Activated effector memory CD4-positive, alpha-beta T cell treated with anti-CD3 and anti-CD28 coated beads, Interleukin-2, amount 50 U/mL, for 16 hours (primary cell): Measurements from ENCODE around the gene CLEC16A.

ENCODE experiments used
- DNase-seq: peaks from one replicate; pipeline ENCODE4 v3.0.0-alpha.2; 2020

Gene CLEC16A

GRCh38 chr16:11046382-11046931 lies 102.1 kb downstream of the CLEC16A start:
- DNase-seq, result peak; percentile 2

DNA sequence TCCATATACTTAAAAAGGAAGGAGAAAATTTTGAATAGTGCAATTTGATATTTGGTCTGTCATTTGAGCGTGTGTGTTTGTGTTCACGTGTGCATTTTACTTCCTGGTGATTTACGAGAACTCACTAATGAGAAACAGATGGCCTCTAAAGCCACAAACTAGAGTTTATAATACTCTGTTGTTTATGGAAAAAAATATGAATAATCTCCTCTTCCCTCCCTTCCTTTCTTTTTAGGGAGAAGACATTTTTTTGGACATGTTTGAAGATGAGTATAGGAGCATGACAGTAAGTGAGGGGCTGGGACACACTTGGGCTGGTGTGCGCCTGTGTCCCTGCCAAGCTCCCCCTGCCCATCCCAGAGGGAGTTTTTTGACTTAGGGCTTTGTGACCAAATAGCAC lies 102.7 kb downstream of the CLEC16A start:
- peak; percentile 5 for DNase-seq

GRCh38 chr16:11047939-11048800 lies 103.8 kb downstream of the CLEC16A start:
- DNase-seq, result peak; percentile 51

GRCh38 chr16:11049396-11050059 lies 105.2 kb downstream of the CLEC16A start:
- peak; percentile 22 for DNase-seq

GRCh38 chr16:11050536-11050935 lies 106.2 kb downstream of the CLEC16A start:
- DNase-seq, result peak; percentile 60

GRCh38 chr16:11050944-11051343 lies 106.6 kb downstream of the CLEC16A start:
- DNase-seq, result peak; percentile 41

GRCh38 chr16:11051430-11051829 lies 107.1 kb downstream of the CLEC16A start:
- peak; percentile 58 for DNase-seq

DNA sequence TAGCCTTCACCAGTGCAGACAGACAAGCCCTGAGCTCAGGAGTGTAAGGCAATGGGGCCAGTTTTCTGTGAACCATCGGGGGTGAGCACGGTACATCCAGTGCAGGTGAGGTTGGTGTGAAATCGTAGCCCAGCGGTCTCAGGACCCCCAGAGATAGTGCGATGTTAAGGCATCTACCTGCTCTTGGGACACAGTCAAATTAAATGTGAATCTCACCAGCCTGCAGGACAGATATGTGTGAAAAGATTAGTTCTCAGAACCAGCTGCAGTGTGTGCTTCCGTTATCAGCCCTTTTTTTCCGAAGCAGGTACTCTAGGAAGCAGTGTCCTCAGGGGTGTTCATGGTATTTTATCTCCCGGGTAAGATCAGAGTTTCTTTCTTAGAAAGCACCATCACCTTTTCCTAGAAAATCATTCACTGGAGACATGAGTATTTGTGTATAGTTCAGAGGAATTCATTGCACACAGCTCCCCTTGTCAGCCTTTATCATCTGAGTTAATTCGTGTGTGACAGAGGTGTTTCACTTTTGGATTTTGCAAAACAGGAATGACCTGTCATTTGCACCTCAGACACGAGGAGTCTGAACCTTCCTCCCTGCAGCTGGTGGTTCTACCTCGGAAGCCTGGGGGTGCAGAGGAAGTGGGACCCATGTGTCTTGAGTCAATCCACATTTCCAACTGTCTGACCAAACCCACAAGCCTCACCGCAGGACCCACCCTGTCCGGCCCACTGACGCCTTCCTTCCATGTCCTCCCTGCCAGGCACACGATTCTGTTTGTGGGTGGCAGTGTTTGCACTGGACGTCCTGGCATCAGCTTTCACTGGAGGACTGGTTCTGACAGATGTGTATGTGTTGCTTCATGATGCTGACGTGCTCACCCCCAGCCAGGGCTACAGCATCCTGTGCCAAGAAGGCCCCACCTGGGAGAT lies 107.8 kb downstream of the CLEC16A start:
- peak; percentile 83 for DNase-seq

DNA sequence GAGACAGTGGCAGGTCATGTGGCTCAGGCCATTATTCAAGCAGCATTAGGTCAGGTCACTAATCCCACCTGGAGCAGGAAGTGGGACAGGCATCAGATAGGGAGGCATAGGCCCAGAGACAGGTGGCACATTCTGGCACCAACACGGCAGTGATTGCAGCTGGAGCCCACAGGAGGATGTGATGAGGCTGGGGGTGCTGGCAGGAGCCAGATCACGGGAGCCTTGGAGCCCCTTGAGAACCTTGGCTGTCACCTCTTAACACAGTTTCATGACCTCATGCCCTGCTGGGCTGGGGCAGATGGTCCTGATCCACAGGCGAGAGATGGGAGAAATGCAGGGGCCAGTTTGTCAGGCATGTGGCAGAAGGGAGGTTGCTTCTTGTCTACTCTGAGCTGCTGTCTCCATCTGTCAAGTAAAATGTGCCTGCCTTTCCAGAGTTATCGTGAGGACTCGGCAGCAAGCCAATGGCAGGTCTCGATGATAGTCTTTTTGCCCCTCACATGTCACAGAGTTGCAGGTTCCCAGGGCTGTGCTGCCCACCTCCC lies 109.6 kb downstream of the CLEC16A start:
- peak; percentile 50 for DNase-seq

DNA sequence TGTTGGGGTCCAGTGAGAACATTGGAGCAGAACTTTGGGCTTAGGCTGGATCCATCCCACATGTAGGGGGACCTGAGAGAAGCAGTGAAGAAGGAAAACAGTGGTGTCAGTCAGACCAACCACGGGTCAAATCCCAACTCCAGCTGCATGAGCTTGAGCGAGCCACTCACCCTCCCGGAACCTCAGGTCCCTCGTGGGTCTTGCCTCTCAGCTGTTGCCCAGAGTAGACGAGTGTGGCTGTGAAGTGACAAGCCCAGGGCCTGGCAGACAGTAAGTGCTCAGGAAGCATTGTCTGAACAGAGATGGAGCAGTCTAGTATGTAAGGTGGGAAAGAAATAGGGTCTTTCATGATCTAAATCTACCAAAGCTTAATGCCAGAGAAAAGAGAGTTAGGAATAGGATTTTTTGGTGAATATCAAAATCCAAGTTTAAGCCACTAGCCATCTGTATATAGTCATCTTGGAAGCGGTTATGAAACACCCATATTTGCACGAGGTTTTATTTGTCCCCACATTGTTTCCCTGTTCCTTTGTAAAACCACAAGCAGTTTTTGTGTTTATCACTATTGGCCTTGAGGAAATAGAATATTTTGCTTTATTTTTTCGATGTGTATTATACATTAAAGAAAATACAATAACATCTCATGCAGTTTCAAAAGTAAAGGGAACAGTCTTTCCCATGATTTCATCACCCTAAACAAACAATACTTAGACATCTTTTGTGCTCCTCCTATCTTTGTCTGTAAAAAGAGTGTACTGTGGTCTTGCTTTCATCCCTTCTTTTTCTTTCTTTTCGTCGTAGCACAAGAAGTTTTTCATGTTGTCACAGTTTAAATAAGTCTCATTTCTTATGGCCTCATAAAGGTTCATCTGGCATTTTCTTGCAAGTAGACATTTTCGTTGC lies 112.0 kb downstream of the CLEC16A start:
- peak; percentile 61 for DNase-seq

GRCh38 chr16:11056993-11057649 lies 112.8 kb downstream of the CLEC16A start:
- DNase-seq, result peak; percentile 21

GRCh38 chr16:11057711-11058345 lies 113.5 kb downstream of the CLEC16A start:
- peak; percentile 10 for DNase-seq

DNA sequence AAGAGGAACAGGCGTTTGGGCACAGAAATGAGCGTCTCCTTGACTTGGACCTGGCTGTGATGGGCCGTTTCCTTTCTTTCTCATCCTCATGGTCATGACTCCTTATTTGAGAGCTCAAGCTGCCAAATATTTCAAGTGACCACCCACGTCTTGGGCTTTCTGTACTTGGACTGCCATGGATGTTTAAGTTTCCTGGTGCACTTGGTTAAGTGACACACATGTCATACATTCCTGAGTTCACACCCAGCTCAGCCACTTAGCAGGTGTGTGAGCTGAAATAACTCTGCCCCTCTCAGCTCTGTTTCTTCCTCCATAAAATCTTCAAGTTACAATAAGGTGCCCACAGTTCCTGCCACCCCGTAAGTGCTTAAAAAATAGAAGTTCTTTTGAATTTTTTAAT lies 114.5 kb downstream of the CLEC16A start:
- peak; percentile 10 for DNase-seq

GRCh38 chr16:11059588-11059987 lies 115.2 kb downstream of the CLEC16A start:
- peak; percentile 41 for DNase-seq

- no peak for DNase-seq
These were observed 116.0 kb downstream of the CLEC16A start for GRCh38 chr16:11060364-11060763.

DNA sequence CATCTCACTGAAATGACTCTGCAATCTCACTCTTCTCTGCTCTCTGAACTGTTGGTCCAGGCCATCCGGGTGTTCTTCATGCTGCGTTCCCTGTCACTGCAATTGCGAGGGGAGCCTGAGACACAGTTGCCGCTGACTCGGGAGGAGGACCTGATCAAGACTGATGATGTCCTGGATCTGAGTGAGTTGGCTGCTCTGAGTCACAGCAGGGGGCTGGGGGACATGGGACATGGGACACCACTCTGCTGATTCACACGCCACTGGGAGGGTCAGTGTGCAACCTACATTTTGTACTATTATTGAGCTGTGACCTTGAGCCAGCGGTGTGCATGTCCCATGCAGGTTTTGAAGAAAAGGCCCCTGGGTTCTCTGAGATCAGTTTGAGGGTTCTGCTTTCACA lies 116.5 kb downstream of the CLEC16A start:
- peak; percentile 49 for DNase-seq

DNA sequence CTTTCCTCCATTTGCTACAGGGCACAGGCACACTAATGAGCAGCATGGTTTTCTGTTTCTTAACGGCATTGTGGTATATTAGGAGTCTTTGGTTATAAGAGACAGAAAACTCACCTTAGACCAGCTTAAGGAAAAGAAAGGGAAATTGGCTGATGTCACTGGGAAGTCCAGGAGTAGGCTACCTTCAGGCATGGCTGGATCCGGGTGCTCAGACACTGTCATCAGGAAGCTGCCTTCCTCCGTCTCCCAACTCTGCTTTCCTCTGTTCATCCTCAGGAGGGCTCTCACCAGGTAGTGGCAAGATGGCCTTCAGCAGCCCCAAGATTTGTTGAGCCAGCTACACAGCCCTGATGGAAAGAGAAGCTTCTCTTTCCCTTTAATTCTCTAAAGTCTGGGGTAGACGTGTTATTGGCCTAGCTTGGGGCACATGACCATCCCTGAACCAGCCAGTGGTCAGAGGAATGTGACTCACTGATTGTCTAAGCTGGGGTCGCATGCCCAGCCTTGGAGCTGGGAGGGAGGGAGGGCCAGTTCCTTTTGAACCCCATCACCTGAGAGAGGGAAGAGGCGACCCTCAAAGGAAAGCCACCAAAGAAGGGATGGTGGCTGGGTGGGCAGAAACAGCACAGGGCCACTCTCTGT lies 117.4 kb downstream of the CLEC16A start:
- peak; percentile 13 for DNase-seq

GRCh38 chr16:11063448-11064201 lies 119.3 kb downstream of the CLEC16A start:
- peak; percentile 27 for DNase-seq

DNA sequence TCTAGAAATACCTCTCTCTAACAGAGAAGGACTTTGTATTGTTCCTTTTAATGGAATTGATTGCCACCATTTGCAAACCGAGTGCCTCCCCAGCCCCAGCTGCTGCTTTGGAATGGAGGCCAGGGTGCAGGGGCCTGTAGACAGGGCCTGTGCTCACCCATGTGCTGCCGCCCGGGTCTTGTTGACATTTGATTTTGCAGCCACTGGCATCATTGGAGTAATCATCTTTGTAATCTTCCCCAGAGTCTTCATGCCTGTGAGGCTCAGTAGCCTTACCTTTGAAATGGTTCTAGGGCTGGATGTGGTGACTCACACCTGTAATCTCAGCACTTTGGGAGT lies 119.8 kb downstream of the CLEC16A start:
- DNase-seq, result peak; percentile 30
